Heart left ventricle (tissue), 13 donors: ENCODE data around the gene ROR1.

Source experiments
- POLR2A ChIP-seq, 2 donors: fragments of 450-650 bp; IDR thresholded peaks; one replicate each; pipeline ENCODE4 v1.6.1; 2017; ENCODE audit warnings: antibody characterized with exemption in 2 of 2, mild to moderate bottlenecking in 2 of 2, moderate library complexity in 2 of 2
- TF ChIP-seq, protein P1 (sequence below), 12 donors: fragments of 200-600 bp; sonication (generic) in 4 of 12; IDR thresholded peaks; one replicate each; pipeline versions ENCODE4 v1.5.0 to v1.8.0; 2018 to 2022; ENCODE audit warnings: antibody characterized with exemption in 12 of 12, mild to moderate bottlenecking in 5 of 12
- donor health status: ischemic (EF 13 %, LVEDD 7.1; RV severe dilation, severe dysfunction).
- donor health status: DM: no; HTN: yes; CAD: no.
- donor health status: DM: no; HTN: no; CAD: no.
- donor health status: ischemic (EF 25% LVEDD 6.9; RV normal size, moderate dysfunction).
- donor health status: ischemic (EF 25% LVEDD 5.7; RV mildly dilated, moderate dysfunction).
- donor health status: ischemic (EF 35%, LVEDD 5.7; RV mildly dilated, moderate dysfunction).
- donor health status: nonischemic (EF 11% LVEDD 7.7; RV severe dilation, severe dysfunction).
- donor health status: DM: yes; HTN: yes; CAD: no.
- donor health status: PGD.
- donor health status: ischemic (EF 29% LVEDD 5.4; RV normal size, mild dysfunction).
- donor health status: nonischemic (EF 23%, LVEDD 6.1; RV moderate dilation, normal function).

DNA sequence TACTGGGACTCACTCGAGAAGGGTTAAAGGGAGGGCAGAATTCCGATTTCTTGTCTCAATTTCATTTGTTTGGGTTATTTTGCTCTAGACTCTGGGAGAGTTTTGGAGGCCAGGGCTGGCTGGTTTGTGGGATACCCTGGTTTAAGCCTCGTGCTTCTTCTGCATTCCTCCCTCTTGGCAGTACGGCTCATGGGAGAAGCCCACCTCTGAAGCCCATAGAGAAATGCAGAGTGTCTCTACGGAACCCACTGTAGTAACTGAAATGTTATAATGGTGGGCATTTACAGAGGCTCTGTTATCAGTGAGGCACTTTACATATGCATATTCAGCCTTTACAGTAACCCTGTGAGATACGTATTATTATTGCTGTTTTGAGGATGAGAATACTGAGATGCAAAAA, 43.9 kb downstream of the ROR1 start:
- no peak for TF ChIP-seq POLR2A (IDR thresholded peaks at IDR 0.05)
- TF ChIP-seq, protein P1, sequence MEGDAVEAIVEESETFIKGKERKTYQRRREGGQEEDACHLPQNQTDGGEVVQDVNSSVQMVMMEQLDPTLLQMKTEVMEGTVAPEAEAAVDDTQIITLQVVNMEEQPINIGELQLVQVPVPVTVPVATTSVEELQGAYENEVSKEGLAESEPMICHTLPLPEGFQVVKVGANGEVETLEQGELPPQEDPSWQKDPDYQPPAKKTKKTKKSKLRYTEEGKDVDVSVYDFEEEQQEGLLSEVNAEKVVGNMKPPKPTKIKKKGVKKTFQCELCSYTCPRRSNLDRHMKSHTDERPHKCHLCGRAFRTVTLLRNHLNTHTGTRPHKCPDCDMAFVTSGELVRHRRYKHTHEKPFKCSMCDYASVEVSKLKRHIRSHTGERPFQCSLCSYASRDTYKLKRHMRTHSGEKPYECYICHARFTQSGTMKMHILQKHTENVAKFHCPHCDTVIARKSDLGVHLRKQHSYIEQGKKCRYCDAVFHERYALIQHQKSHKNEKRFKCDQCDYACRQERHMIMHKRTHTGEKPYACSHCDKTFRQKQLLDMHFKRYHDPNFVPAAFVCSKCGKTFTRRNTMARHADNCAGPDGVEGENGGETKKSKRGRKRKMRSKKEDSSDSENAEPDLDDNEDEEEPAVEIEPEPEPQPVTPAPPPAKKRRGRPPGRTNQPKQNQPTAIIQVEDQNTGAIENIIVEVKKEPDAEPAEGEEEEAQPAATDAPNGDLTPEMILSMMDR (IDR thresholded peaks at IDR 0.05), result no peak
